HG03575 (cell line): Measurements from ENCODE around the gene PDCD6IP.

Experiments
- ATAC-seq: cut with Tn5 transposase; IDR thresholded peaks from one replicate; pipeline ENCODE4 v1.9.1; 2021; ENCODE audit not compliant: unreplicated experiment, insufficient number of reproducible peaks, low FRiP score; ENCODE audit errors: extremely low read depth

Gene PDCD6IP

GRCh38 chr3:33791477-33792166 is 6.8 kb upstream of the PDCD6IP start:
- ATAC-seq: no peak

GRCh38 chr3:33792167-33792892 is 6.1 kb upstream of the PDCD6IP start:
- no peak for ATAC-seq

- no peak for ATAC-seq
These were observed 3.3 kb upstream of the PDCD6IP start for GRCh38 chr3:33795131-33795530.

- ATAC-seq: no peak
These were observed 2.4 kb upstream of the PDCD6IP start for GRCh38 chr3:33795856-33796536.

GRCh38 chr3:33798113-33798417 is 365 bp upstream of the PDCD6IP start:
- peak; percentile 22 for ATAC-seq

- ATAC-seq: no peak
These were observed 747 bp downstream of the PDCD6IP start for GRCh38 chr3:33799202-33799551.

DNA sequence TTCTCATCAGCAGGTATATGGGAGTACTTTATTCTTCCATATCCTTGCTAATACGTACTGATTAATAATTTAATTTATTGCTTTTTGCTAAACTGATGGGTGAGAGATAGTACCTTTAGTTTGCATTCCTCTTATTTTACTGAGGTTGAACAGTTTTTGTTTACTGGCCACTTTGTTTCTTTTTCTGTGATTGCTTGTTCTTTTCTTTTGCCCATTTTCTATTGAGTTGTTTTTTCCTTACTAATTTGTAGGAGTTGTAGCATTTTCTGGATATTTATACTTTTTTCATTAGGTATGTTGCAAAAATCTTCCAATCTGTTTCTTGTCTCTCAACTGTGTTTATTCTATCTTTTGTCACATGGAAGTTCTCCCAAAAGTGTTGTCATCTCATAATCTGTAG is 4.8 kb downstream of the PDCD6IP start:
- no peak for ATAC-seq

DNA sequence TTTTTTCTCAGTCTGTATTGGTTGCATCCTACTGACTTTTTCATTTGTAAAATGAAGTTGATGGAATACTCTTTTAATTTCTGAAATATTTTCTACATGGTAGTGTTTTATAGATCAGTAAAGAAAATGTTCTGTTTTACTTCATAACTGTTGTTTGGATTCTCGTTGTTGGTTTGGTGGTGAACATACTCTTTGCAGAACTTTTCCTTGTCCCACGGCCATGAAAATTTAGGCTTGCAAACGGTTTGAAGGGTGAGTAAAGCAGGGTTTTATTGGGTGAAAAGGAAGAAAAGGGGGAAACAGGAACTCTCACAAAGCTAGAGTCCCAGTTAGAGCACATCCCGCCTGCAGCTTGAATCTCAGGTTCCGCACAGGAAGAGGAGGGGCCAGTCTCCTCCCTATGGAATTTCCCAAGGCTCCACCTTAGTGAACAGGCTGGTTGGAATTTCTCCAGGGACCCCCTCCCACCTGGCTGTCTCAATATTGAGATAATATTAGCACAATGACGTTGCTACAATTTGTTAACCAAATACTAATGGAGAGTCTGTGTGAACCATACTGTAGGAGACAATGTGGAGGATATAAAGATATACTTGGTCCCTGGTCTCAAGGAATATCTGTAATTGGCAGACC is 5.6 kb downstream of the PDCD6IP start:
- no peak for ATAC-seq

- ATAC-seq: no peak
These were observed 8.8 kb downstream of the PDCD6IP start for GRCh38 chr3:33807191-33807590.

- no peak for ATAC-seq
These were observed 10.1 kb downstream of the PDCD6IP start for GRCh38 chr3:33808559-33808958.

DNA sequence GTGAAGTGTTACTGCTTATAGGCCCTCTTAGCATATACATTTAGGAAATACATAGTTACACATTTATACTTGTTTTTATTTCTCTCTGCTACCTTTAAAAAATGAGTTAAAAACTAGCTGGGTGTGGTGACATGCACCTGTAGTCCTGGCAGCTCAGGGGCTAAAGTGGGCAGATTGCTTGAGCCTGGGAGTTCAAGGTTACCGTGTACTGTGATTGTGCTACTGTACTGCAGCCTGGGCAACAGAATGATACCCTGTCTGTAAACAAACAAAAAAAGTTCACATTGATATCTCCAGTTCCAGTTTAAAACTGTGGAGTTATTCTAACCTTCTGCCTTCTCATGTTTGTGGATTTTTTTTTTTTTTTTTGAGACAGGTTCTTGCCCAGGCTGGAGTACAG is 12.1 kb downstream of the PDCD6IP start:
- no peak for ATAC-seq

DNA sequence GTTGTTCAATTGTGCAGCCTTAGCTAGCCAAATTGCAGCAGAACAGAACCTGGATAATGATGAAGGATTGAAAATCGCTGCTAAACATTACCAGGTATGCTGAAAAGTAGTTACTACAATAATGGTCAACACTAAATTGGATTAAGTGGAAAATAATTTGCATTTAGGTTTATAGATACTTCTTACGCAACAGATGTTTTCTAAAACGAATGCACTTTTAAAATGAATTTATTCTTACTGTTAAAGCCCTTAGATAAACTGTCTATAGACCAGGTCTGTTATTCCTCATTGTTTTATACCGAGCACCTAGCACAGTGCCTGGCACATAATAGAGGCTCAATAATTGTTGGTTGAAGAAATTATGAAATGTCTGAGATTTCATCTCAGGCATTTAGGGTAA is 23.6 kb downstream of the PDCD6IP start:
- ATAC-seq: no peak

GRCh38 chr3:33823821-33824220 is 25.4 kb downstream of the PDCD6IP start:
- ATAC-seq: no peak

GRCh38 chr3:33825111-33825510 is 26.7 kb downstream of the PDCD6IP start:
- no peak for ATAC-seq

DNA sequence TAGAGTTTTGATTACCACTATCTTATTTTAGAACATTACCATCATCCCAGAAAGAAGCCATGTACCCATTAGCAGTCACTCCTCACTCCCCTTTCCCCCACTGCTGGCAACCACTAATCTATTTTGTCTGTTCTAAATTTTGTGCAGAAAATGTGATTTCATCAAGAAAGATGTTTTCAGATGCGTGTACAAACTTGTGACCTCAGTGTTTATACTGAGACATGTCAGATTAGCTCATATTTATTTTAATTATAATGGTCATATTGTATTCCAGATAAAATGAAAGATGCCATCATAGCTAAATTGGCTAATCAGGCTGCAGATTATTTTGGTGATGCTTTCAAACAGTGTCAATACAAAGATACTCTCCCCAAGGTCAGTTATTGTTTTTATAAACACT is 27.8 kb downstream of the PDCD6IP start:
- no peak for ATAC-seq

DNA sequence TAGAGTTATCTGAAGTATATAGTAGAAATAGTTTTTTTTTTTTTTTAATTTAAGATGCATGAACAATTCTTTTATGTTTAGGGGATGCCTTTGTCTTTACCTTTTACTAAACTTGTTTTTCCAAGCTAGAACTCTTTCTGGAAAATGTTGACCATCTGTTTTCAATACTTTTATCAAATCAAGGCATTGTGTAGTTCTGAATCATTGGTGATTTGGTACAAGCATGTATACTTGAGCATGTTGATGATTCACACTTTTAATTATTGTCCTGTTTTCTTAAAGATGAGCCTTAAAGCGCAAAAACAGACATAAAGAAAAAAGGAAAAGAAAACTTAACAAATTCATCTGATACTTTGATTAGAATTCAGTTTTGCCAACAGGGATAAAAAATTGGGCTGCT is 28.3 kb downstream of the PDCD6IP start:
- no peak for ATAC-seq

DNA sequence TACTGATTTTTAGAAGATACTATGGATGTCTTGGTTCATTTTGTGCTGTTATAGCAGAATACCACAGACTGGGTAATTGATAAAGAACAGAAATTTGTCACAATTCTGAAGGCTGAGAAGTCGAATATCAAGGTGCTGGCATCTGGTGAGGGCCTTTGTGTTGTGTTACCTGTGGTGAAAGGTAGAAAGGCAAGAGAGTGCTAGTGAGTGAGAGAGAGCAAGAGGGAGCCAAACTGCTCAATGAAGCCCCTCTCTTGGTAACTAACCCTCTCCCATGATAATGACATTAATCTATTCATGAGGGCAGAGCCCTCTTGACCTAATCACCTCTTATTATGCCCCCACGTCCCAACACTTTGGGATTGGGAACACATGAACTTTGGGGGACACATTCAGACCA is 31.3 kb downstream of the PDCD6IP start:
- no peak for ATAC-seq

GRCh38 chr3:33831053-33831452 is 32.6 kb downstream of the PDCD6IP start:
- no peak for ATAC-seq

DNA sequence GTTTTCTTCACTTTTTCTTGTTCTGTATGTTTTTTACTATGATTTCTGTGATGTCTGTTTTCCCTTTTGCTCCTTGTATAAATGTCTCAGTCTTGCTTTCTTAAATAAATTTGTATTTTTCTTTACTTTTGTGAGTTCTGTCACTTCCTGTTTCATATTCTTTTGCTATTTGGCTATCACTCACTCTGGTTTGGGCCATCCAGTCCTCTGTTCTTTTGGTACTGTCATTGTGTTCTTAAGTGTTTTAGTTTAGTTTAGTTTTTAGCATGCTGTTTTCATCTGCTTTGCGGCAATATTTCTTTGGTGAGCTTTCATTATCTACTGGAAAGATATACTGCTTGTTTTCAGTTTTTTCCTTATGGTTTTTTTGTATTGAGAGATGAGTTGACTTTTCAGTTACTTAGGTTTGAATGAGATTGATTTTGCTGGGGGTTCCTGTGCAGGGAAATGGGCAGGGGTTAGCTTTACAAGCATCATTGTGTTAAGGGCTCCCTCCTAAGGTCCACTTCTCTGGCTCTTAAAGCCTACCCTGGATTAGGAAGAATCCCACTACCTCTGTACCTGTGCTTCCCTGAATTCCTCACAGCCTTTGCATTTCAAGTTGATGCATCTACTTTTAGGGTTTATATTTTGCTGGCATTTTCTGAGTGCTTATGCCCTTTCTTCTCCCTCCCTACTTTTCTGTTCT is 35.1 kb downstream of the PDCD6IP start:
- ATAC-seq: no peak

- ATAC-seq: no peak
These were observed 35.6 kb downstream of the PDCD6IP start for GRCh38 chr3:33834096-33834453.
